GM20000 (cell line): Measurements from ENCODE around the gene TRIM74.
"Not testable (repeated sequence)": the region's sequence is repeated elsewhere in the genome, so short reads cannot be mapped to it uniquely, and the experiment has no call there.

ENCODE experiments used
- DNase-seq: peaks from one replicate; pipeline ENCODE4 v3.0.0; 2012; ENCODE audit warnings: low spot score

Gene TRIM74

GRCh38 chr7:72968980-72969516, at the start of gene TRIM74:
TSS of gene TRIM74 (minus strand) at chr7:72969466. CDS start at chr7:72966157, 3,309 bp downstream.
- DNase-seq: not testable (repeated sequence)

DNA sequence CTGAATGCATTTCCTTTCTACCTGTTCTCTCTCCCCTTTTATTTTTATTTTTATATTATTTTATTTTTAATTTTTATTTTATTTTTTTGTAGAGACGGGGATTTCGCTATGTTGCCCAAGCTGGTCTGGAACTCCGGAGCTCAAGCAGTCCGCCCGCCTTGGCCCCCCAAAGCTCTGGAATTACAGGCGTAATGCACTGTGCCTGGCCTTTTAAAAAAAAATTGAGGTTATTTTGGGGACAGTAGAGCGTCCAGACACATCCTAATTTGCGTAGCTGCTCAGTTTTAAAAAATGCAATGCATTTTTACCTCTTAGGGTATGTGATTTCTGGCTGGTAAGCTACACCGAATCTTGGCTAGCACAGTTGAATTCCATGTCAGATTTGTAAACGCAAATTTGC, 37.2 kb upstream of the TRIM74 start:
- not testable (repeated sequence) for DNase-seq

- DNase-seq: not testable (repeated sequence)
These were observed 36.6 kb upstream of the TRIM74 start for GRCh38 chr7:73005693-73006447.

DNA sequence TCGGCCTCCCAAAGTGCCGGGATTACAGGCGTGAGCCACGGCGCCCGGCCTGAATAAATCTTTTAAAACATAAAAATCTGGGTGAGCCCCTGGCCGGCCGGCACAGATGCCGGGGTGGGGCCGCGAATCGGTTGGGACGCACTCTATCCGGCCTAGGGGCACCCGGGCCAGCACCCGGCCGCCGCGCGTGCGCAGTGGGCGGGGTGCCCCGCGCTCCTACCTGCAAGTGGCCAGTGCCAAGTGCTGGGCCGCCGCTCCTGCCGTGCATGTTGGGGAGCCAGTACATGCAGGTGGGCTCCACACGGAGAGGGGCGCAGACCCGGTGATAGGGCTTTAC, 36.1 kb upstream of the TRIM74 start:
- not testable (repeated sequence) for DNase-seq

DNA sequence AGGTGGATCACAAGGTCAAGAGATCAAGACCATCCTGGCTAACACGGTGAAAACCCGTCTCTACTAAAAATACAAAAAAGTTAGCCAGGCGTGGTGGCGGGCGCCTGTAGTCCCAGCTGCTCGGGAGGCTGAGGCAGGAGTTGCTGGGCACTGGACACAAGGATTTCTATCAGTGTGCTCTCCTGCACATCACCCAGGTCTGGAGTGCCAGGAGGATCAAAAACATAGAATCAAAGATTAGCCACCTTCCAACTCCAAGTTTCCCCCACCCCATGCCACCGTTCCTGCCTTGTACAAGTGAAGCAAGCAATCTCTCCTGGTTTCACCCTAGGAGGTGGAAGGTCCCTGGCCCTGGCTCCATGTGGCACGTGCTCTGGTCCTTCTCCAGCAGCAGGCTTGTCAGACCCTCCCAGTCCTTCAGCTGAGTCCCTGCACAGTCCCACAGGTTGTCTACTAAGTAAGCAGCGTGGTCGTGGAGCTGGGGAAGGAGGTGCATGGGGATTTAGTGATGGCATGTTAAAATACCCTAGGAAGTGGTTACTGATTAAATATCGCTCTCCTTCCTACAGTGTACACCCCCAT, 28.7 kb upstream of the TRIM74 start:
- not testable (repeated sequence) for DNase-seq

DNA sequence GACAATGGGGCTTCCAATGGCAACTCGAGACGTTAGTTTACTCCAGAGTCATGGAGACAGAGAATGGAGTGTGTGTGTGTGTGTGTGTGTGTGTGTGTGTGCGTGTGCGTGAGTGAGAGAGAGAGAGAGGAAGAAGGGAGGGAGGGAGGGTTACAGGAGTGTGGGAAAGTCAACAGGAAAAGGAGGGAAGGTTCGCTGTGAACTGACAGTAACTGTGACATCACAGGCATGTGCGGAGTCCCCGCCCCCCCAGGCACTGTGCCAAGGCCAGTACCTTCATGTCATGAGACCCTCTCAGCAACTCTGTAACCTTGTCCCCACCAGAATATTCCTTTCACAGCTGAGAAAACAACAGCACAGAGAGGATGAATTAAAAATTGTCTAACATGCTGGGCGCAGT, 28.2 kb upstream of the TRIM74 start:
- not testable (repeated sequence) for DNase-seq

DNA sequence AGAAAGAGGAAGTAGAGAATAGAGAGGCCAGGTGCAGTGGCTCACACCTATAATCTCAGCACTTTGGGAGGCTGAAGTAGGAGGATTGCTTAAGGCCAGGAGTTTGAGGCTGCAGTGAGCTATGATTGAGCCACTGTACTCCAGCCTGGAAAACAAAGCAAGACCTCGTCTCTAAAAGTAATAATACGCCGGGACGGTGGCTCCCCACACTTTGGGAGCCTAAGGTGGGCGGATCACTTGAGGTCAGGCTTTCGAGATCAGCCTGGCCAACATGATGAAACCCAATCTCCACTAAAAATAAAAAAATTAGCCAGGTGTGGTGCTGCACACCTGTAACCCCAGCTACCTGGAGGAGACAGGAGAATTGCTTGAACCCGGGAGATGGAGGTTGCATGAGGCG, 26.2 kb upstream of the TRIM74 start:
- DNase-seq: not testable (repeated sequence)

GRCh38 chr7:72990146-72990913, 21.1 kb upstream of the TRIM74 start:
- not testable (repeated sequence) for DNase-seq

DNA sequence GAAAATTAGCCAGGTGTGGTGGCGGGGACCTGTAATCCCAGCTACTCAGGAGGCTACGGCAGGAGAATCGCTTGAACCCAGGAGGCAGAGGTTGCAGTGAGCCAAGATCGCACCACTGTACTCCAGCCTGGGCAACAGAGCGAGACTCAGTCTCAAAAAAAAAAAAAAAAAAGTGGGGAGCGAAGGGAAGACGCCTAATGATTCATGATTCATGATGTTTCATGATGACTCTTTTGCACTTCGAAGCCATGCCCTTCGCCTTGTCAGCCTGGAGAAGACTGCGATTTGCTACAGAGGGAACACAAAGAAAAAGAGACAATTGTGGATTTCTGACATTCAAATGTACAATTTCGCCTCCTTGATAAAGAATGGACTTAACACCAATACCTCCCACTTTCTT, 12.8 kb upstream of the TRIM74 start:
- not testable (repeated sequence) for DNase-seq

DNA sequence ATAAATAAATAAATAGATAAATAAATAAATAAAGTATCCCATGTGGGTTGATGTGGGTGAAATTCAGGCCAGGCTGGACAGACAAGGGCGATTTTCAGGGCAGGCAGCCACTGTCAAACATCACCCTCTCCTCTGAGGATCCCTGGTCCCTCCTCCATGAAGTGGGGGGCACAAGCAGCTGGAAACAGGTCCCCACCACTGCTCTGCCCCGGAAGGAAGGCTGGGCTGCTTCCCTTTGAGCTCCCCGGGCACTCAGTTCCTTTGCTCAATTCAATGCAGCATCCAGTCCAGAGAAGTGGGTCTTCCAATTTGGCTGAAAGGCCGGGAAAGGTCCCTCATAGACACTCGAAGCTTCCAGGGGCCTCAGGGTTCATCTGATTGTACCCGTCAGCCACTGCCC, 11.1 kb upstream of the TRIM74 start:
- DNase-seq: not testable (repeated sequence)

DNA sequence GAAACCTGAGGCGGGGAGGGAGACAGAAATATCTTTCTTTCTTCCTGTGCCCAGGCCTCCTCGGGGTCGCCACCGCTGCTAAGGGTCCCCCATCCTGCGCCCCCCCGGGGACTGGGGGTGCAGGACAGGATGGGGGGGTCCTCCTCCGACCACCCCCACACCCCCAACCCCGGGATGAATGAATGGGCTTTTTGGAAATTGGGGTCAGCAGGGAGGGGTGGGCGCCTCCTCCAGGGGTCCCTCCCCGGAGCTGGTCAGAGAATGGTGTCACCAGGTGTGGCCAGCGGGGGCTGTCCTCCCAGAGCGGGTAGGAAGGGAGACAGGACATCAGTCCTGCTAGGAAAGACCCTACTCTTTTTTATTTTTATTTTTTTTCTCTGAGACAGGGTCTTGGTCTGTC, 7.2 kb upstream of the TRIM74 start:
- not testable (repeated sequence) for DNase-seq

DNA sequence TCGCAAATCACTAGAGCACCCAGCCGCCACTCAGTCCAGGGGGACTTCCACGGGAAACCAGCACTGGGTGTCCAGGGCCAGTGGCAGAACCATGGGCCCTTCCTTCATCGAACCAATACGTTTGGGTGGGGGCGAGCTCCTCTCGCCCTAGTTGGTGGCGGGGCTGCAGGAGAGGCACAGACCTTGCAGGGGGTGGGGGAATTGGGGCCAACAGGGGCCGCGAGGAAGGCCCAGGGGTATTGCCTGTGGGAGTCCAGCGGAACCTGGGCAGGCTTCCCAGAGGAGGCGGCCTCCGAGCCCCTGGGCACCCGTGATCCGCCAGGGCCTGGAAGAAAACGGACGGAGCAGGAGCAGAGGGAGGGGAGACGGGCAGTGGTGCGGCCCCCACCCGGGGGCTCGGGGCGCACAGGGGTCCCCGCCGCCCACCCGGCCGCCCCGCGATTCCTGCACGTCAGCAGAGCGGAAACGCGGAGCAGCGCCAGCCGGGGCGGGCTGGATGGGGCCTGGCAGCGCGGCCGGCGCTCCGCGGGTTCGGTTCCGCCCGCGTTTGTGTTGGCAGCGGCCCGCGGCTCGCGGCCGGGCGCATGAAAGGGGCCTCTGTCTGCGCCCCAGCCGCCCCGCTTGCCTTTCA, 6.5 kb upstream of the TRIM74 start:
- not testable (repeated sequence) for DNase-seq

DNA sequence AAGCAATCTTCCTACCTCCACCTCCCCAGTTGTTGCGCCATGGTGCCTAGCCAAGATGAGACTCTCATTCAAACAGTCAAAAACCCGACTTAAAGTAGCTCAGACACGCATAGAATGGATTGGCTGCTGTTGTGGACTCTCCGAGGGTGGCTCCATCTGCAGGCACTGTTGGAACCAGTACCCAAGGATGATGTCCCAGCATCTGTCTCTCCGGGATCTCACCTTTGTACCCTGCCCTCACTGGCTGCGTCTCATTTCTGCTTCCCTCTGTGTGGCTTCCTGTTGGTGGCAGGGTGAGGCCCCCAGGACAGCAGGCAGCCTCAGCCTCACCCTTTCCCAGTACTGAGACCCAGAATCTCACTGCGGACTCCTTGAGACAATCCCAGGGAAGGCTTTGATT, 5.5 kb upstream of the TRIM74 start:
- not testable (repeated sequence) for DNase-seq

DNA sequence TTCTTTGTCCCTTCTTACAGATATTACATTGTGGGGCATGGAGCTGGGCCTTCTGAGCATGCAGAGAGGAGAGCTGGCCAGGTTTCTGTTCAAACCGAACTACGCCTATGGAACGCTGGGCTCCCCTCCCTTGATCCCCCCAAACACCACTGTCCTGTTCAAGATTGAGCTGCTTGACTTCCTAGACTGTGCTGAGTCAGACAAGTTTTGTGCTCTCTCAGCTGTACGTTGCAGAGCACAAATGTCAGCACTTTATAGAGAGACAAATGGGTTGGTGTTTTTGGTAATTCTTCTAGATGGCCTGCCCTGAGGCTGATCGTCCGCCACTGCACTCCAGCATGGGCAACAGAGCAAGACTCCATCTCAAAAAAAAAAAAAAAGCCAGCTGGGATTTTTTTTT, 2.2 kb upstream of the TRIM74 start:
- DNase-seq: not testable (repeated sequence)

DNA sequence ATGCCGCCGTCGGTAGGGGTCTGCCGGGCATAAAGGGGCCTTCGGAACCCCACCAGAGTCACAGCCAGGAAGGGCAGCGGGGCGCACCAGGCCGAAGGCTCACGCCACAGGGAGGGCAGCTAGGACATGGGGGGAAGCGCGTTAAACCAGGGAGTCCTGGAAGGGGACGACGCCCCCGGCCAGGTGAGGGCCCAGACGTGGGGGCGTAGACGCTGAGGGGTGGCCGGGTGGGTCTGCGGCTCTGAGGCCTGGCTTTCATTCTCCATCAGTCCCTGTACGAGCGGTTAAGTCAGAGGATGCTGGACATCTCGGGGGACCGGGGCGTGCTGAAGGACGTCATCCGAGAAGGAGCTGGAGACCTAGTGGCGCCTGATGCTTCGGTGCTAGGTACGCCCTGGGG, 422 bp upstream of the TRIM74 start:
- DNase-seq: not testable (repeated sequence)

DNA sequence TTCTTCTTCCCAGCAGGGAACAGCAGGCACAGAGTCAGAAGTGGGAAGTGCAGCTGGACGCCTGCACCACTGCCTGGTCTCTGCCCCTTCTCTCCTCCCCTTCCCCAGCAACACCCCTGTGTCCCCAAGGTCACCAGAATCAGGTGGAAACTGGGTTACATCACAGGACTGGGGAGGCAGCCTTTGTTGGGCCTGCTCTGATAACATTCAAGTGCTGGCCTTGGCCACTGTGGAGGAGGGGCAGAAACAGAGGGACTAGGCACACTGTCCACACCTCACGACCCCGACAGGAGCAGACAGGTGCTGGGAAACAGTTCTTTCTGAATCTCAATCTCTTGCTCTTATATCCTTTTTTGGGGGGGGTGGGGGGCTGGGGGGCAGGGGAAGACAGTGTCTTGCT, 2.4 kb downstream of the TRIM74 start:
- not testable (repeated sequence) for DNase-seq

DNA sequence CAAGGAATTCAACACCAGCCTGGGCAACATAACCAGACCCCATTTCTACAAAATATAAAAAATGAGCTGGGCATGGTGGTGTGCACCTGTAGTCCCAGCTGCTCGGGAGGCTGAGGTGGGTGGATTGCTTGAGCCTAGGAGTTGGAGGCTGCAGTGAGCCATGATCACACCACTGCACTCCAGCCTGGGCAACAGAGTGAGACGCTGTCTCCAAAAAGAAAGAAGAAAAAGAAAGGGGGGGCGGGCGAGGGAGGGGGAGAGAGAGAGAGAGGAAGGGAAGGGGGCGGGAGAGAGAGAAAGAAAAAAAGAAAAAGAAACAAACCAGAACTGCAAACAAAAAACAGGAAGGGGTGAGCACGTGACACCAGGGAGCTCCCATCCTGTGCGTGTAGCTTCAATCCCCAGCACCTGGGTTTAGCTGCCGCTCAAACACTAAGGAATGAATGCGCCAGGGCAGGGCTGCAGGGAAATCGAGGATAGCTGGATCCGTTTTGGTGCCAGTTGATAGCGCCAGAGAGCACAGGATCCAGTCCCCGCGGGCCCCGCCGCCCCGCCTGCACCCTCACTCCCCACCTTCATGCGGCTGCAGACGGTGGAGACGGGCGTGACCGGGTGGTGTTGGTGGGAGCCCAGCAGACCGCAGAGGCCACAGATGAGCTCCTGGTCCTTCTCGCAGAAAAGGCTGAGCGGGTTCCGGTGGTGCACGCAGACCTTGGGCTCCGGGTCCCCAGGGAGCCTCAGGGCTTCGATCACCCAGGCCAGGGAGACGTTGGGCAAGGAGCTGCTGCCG, 3.9 kb downstream of the TRIM74 start:
- DNase-seq: not testable (repeated sequence)

- DNase-seq: not testable (repeated sequence)
These were observed 6.2 kb downstream of the TRIM74 start for GRCh38 chr7:72963056-72963455.

- not testable (repeated sequence) for DNase-seq
These were observed 8.0 kb downstream of the TRIM74 start for GRCh38 chr7:72961346-72961650.

- DNase-seq: not testable (repeated sequence)
These were observed 8.5 kb downstream of the TRIM74 start for GRCh38 chr7:72960626-72961345.

GRCh38 chr7:72960029-72960428, 9.2 kb downstream of the TRIM74 start:
- DNase-seq: not testable (repeated sequence)
